Stimulated activated naive CD4-positive, alpha-beta T cell (primary cell): ENCODE results near the gene EPAS1.
A peak's percentile ranks its signal among the peaks of the same experiment; 100 is the strongest.

Source experiments
- DNase-seq, 6 experiments: peaks; one replicate each; lab custom pipeline; 2025; lab: John Stamatoyannopoulos, UW

EPAS1 gene

GRCh38 chr2:46273919-46274318 lies 23.3 kb upstream of the EPAS1 start:
- DNase-seq = no peak

- DNase-seq = no peak
Observed at GRCh38 chr2:46274586-46274985, 22.6 kb upstream of the EPAS1 start.

GRCh38 chr2:46275995-46276394 lies 21.2 kb upstream of the EPAS1 start:
- peak in 1 of 6 experiments; percentile 6 for DNase-seq

GRCh38 chr2:46276642-46277041 lies 20.6 kb upstream of the EPAS1 start:
- no peak for DNase-seq

GRCh38 chr2:46277431-46278190 lies 19.6 kb upstream of the EPAS1 start:
- DNase-seq = no peak

GRCh38 chr2:46278952-46279351 lies 18.3 kb upstream of the EPAS1 start:
- DNase-seq = no peak

- no peak for DNase-seq
Observed at GRCh38 chr2:46281939-46282338, 15.3 kb upstream of the EPAS1 start.

- DNase-seq = no peak
Observed at GRCh38 chr2:46283693-46284092, 13.5 kb upstream of the EPAS1 start.

- no peak for DNase-seq
Observed at GRCh38 chr2:46284260-46284659, 12.9 kb upstream of the EPAS1 start.

GRCh38 chr2:46284796-46285195 lies 12.4 kb upstream of the EPAS1 start:
- no peak for DNase-seq

- no peak for DNase-seq
Observed at GRCh38 chr2:46286715-46287114, 10.5 kb upstream of the EPAS1 start.

- no peak for DNase-seq
Observed at GRCh38 chr2:46290078-46290477, 7.1 kb upstream of the EPAS1 start.

GRCh38 chr2:46293466-46293865 lies 3.7 kb upstream of the EPAS1 start:
- DNase-seq = no peak

GRCh38 chr2:46294176-46294836 lies 2.9 kb upstream of the EPAS1 start:
- DNase-seq = peak in 3 of 6 experiments; percentile 4 to 15 (median 12)

- peak in 2 of 6 experiments; percentile 27 to 49 for DNase-seq
Observed at GRCh38 chr2:46296216-46296839, 879 bp upstream of the EPAS1 start.

GRCh38 chr2:46297546-46298271 lies 502 bp downstream of the EPAS1 start:
- peak; percentile 36 to 72 (median 59) for DNase-seq

GRCh38 chr2:46298272-46298521 lies 990 bp downstream of the EPAS1 start:
- DNase-seq = no peak

GRCh38 chr2:46298522-46299353 lies 1.5 kb downstream of the EPAS1 start:
- peak in 4 of 6 experiments; percentile 13 to 38 (median 29) for DNase-seq

- peak in 1 of 6 experiments; percentile 37 for DNase-seq
Observed at GRCh38 chr2:46299365-46300263, 2.4 kb downstream of the EPAS1 start.

GRCh38 chr2:46300406-46300832 lies 3.2 kb downstream of the EPAS1 start:
- no peak for DNase-seq
